Osteocyte (in vitro differentiated cells): ENCODE measurements around the gene NTHL1. TPM values are rescaled to one million over a fixed set of nuclear protein-coding genes. Genes with fewer than 3 reads are reported as not detected.

Source experiments
- DNase-seq: peaks from one replicate; pipeline ENCODE4 v3.0.0; 2021; ENCODE audit warnings: mixed read lengths; ENCODE audit not compliant: unreplicated experiment; ENCODE audit errors: extremely low spot score
- H3K27ac Mint-ChIP-seq: one replicate; pipeline ENCODE4 v1.8.0; 2021; ENCODE audit warnings: mild to moderate bottlenecking, mixed read lengths; ENCODE audit not compliant: unreplicated experiment
- H3K27me3 Mint-ChIP-seq: one replicate; pipeline ENCODE4 v1.8.0; 2021; ENCODE audit warnings: mixed read lengths; ENCODE audit not compliant: unreplicated experiment
- H3K36me3 Mint-ChIP-seq: one replicate; pipeline ENCODE4 v1.8.0; 2021; ENCODE audit warnings: mixed read lengths; ENCODE audit not compliant: unreplicated experiment
- H3K4me1 Mint-ChIP-seq: one replicate; pipeline ENCODE4 v1.8.0; 2021; ENCODE audit warnings: mixed read lengths; ENCODE audit not compliant: unreplicated experiment
- H3K4me3 Mint-ChIP-seq: one replicate; pipeline ENCODE4 v1.8.0; 2021; ENCODE audit warnings: mild to moderate bottlenecking, moderate library complexity, mixed read lengths; ENCODE audit not compliant: unreplicated experiment
- H3K9me3 Mint-ChIP-seq: one replicate; pipeline ENCODE4 v1.8.0; 2021; ENCODE audit warnings: mixed read lengths; ENCODE audit not compliant: unreplicated experiment
- total RNA-seq: library from RNA; stranded (reverse); gene quantifications from 2 replicates; pipeline ENCODE4 v1.2.1, GENCODE V29; 2021
- TF ChIP-seq, protein P1 (sequence below): fragments of 200-600 bp; sonication (generic); IDR thresholded peaks from 2 replicates; pipeline ENCODE4 v1.5.0; 2021; ENCODE audit warnings: antibody characterized with exemption, mild to moderate bottlenecking, moderate library complexity

The NTHL1 gene
- total RNA-seq, 1 donor from 2014 or later: 22.2 TPM

DNA sequence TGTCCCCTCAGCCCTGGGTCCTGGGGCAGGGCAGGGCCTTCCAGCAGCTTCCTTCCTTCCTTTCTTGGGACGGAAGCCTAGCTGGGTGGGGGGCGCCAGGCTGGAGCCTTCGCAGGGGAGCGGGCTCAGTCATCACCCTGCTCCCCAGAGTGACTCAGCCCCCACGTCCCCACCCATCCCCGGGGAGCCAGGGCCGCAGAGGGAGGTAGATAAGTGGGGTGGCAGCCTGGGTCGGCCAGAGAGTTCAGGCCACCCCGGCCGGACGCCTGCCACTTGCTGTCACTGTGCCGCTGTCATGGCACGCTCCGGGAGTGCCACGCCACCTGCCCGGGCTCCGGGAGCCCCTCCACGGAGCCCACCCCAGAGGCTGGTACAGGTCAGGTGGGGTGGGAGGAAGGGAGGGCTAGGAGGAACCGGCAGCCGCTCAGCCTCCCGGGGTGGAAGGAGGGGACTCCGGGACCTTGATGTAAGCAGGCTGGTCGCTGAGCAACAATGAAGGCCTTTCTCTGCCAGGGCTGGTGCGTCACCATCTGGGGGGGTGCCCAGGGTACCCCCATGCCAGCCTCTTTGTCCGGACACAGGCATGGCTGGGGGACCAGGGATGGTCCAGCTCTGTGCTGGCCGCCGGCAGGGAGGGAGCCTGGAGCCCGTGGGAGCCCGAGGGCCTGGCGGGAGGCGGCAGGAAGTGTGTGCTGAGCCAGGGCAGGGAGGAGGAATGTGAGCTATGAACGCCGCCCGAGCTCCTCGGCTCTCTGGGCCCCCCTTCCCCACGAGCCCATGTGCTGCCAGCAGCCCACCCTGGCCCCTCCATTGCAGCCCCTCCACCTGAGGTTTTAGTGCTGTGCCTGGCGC, 14.4 kb downstream of the NTHL1 start:
- peaks cover 81% of the 10 kb centered on the region for H3K4me1 Mint-ChIP-seq
- DNase-seq: peak; percentile 91
- H3K4me3 Mint-ChIP-seq: peak overlapping the region; percentile 60
- no peaks in the 10 kb centered on the region for H3K27me3 Mint-ChIP-seq
- peaks cover 3% of the 10 kb centered on the region for H3K36me3 Mint-ChIP-seq
- H3K9me3 Mint-ChIP-seq: no peaks in the 10 kb centered on the region
- peak overlapping the region; percentile 93 for H3K27ac Mint-ChIP-seq
- TF ChIP-seq, protein P1, sequence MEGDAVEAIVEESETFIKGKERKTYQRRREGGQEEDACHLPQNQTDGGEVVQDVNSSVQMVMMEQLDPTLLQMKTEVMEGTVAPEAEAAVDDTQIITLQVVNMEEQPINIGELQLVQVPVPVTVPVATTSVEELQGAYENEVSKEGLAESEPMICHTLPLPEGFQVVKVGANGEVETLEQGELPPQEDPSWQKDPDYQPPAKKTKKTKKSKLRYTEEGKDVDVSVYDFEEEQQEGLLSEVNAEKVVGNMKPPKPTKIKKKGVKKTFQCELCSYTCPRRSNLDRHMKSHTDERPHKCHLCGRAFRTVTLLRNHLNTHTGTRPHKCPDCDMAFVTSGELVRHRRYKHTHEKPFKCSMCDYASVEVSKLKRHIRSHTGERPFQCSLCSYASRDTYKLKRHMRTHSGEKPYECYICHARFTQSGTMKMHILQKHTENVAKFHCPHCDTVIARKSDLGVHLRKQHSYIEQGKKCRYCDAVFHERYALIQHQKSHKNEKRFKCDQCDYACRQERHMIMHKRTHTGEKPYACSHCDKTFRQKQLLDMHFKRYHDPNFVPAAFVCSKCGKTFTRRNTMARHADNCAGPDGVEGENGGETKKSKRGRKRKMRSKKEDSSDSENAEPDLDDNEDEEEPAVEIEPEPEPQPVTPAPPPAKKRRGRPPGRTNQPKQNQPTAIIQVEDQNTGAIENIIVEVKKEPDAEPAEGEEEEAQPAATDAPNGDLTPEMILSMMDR: no peak

DNA sequence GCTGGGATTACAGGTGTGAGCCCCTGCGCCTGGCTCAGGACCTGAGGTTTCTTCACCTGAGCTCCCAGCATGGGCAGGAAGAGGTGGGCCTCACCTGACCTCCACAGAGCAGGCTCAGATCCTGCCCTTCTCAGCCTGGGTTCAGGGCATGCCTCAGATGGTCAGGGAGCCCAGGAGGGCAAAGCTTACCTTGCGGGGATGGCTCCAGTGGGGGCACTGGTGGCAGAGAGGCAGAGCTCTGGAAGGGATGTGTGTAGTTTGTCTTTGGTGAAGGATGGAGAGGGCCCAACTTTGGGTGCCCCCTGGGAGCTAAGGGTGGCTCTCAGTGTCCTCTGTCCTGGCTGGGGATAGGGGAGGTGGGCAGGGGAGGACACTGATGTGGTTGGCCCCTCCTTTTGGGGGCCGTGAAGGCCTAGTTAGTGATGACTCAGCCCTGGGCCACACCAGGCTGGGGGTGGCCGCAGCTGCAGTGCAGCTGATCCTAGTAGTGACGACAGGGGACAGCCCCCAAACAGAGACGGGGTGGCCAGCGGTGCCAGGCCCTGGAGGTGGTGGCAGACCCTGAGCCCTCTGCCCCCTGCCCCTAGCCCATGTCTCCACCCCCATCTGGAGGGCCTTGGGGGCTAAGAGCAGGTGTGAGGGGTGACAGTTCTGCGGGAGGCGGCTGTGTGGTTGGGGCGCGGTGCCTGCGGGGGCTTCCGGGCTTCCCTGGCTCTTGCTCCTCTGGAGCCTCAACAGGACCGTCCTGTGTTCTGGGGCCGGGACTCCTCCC, 15.2 kb downstream of the NTHL1 start:
- Mint-ChIP-seq H3K9me3 (no peaks in the 10 kb centered on the region), H3K27ac (peak overlapping the region; percentile 88), H3K4me3 (peak overlapping the region; percentile 44), H3K4me1 (peaks cover 80% of the 10 kb centered on the region), H3K27me3 (no peaks in the 10 kb centered on the region), H3K36me3 (peaks cover 3% of the 10 kb centered on the region)
- no peak for DNase-seq
- TF ChIP-seq, protein P1: no peak

DNA sequence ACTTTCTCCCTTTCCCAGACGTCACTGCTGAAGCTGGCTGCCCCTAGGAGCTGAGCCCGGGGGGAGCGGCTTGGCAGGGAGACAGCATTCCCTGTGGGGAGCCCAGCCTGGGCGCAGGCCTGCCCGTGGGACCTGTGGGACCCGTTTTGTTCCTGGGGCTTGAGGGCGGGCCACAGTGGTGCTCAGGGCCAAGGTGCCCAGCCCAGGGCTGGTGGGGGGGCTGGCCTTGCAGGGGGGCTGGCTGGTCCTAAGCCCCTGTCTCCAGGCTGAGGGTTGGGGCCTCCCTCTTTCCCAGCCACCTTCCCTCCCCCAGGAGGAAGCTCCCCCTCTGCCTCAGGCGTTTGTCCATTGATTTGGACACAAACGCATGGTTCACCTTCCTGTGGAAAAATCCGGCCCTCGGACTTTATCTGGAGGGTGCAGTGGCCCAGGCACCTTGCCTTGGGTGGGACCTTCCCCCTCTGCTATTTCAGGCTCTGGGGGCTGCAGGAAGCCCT, 16.5 kb downstream of the NTHL1 start:
- H3K27me3 Mint-ChIP-seq: no peaks in the 10 kb centered on the region
- H3K4me1 Mint-ChIP-seq: peaks cover 67% of the 10 kb centered on the region
- H3K4me3 Mint-ChIP-seq: no peak overlapping the region
- TF ChIP-seq, protein P1: no peak
- no peak for DNase-seq
- H3K27ac Mint-ChIP-seq: peak overlapping the region; percentile 88
- peaks cover 1% of the 10 kb centered on the region for H3K36me3 Mint-ChIP-seq
- no peaks in the 10 kb centered on the region for H3K9me3 Mint-ChIP-seq

DNA sequence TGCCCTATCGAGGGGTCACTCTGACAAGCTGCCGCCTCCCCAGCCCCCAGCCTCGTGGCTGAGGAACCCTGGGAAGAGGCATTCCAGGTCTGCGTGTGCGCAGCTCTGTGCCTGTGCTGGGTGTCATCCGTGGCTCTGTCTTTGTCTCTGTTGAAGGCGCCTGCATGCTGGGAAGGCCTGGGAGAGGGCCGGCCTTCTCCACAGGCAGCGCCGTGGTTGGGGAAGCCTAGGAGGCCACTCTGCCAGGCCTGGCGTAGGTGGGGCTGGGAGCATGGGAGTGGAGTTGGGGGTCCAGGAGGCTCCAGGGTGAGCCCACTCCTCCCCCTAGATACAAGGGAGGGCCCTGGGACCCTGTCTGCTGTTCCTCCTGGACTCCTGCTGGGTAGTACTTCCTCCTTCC, 17.6 kb downstream of the NTHL1 start:
- no peaks in the 10 kb centered on the region for H3K9me3 Mint-ChIP-seq
- H3K36me3 Mint-ChIP-seq: peaks cover 1% of the 10 kb centered on the region
- H3K27ac Mint-ChIP-seq: no peak overlapping the region
- TF ChIP-seq, protein P1: no peak
- peak overlapping the region; percentile 51 for H3K4me3 Mint-ChIP-seq
- DNase-seq: no peak
- H3K27me3 Mint-ChIP-seq: no peaks in the 10 kb centered on the region
- H3K4me1 Mint-ChIP-seq: peaks cover 67% of the 10 kb centered on the region

DNA sequence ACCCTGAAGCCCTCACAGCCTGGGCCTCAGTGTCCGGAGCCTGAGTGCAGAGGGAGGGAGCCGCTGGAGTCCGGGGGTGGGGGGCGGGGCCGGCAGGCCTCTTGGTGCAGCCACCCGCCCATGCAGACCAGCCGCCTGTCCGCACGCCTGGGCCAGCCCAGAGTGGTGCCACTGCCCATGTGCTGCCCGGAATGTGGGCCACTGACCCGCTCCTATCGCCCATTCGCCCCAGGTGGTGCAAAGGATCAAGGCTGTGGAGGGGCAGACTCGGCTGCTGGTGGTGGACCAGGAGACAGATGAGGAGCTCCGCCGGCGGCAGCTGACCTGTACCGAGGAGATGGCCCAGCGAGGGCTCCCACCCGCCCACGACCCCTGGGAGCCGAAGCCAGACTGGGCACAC, 18.3 kb downstream of the NTHL1 start:
- Mint-ChIP-seq H3K4me3 (peak overlapping the region; percentile 51), H3K4me1 (peaks cover 62% of the 10 kb centered on the region), H3K27ac (no peak overlapping the region), H3K36me3 (peaks cover 1% of the 10 kb centered on the region), H3K9me3 (no peaks in the 10 kb centered on the region), H3K27me3 (no peaks in the 10 kb centered on the region)
- no peak for DNase-seq
- TF ChIP-seq, protein P1: no peak
